Nucleus accumbens (tissue), 56 donors: ENCODE measurements around the gene ZNF587B.
"Not testable (repeated sequence)": the region's sequence is repeated elsewhere in the genome, so short reads cannot be mapped to it uniquely, and the experiment has no call there.

Experiments
- DNase-seq, 56 donors: peaks; one replicate each; lab custom pipeline; 2025; lab: John Stamatoyannopoulos, UW

The ZNF587B gene

GRCh38 chr19:57817976-57818375, 12.1 kb upstream of the ZNF587B start:
- DNase-seq: no peak

GRCh38 chr19:57818378-57818777, 11.7 kb upstream of the ZNF587B start:
- DNase-seq: no peak

- peak in 55 of 56 donors; percentile 18 to 93 (median 74) for DNase-seq
These were observed 10.5 kb upstream of the ZNF587B start for GRCh38 chr19:57819475-57820148.

- no peak for DNase-seq
These were observed 9.5 kb upstream of the ZNF587B start for GRCh38 chr19:57820599-57820998.

GRCh38 chr19:57821095-57821494, 9.0 kb upstream of the ZNF587B start:
- DNase-seq: not testable (repeated sequence)

- DNase-seq: not testable (repeated sequence)
These were observed 8.6 kb upstream of the ZNF587B start for GRCh38 chr19:57821501-57821900.

- DNase-seq: not testable (repeated sequence)
These were observed 6.9 kb upstream of the ZNF587B start for GRCh38 chr19:57823155-57823554.

GRCh38 chr19:57823608-57824007, 6.5 kb upstream of the ZNF587B start:
- DNase-seq: not testable (repeated sequence)

GRCh38 chr19:57825511-57825910, 4.6 kb upstream of the ZNF587B start:
- no peak for DNase-seq

GRCh38 chr19:57829316-57829715, 783 bp upstream of the ZNF587B start:
- DNase-seq: no peak

- DNase-seq: not testable (repeated sequence)
These were observed 6.9 kb downstream of the ZNF587B start for GRCh38 chr19:57836991-57837390.

GRCh38 chr19:57838622-57839191, 8.6 kb downstream of the ZNF587B start:
- DNase-seq: not testable (repeated sequence)

GRCh38 chr19:57841122-57841763, 11.1 kb downstream of the ZNF587B start:
- DNase-seq: no peak

- DNase-seq: not testable (repeated sequence)
These were observed 17.1 kb downstream of the ZNF587B start for GRCh38 chr19:57847164-57847563.

- not testable (repeated sequence) for DNase-seq
These were observed 19.1 kb downstream of the ZNF587B start for GRCh38 chr19:57849162-57849665.

GRCh38 chr19:57849666-57850473, 19.8 kb downstream of the ZNF587B start, which contains the start of gene ZNF587:
Gene ZNF587 (plus strand): TSS chr19:57849859. CDS start chr19:57850039, 180 bp downstream.
- peak; percentile 7 to 88 (median 58) for DNase-seq

- DNase-seq: no peak
These were observed 20.5 kb downstream of the ZNF587B start for GRCh38 chr19:57850553-57851017.

GRCh38 chr19:57851812-57852603, 21.9 kb downstream of the ZNF587B start:
- not testable (repeated sequence) for DNase-seq

GRCh38 chr19:57854117-57854516, 24.0 kb downstream of the ZNF587B start:
- not testable (repeated sequence) for DNase-seq

GRCh38 chr19:57862351-57862750, 32.3 kb downstream of the ZNF587B start:
- DNase-seq: not testable (repeated sequence)
